ENCODE data around the gene ELOVL3.

ELOVL3 gene

DNA sequence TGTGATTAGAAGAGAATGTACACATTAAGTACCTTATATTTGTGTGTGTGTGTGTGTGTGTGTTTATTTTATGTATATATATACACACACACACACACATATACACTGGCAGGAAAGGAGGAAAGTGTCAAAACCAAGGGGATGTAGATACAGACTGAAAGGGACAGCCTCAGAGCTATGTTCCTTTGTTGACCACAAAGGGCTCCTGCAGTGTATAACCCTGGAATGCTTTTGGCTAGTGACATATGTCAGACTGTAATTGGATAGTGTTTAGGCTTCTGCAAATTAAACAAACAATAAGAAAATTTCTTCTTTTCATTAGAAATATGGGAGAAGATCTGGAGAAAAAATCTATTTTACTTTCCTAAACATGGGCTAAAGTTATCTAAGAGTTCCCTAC lies 35.1 kb downstream of the ELOVL3 start:
- FAIRE-seq: no peak

- no peak for FAIRE-seq
Observed at GRCh38 chr10:102261842-102262241, 35.7 kb downstream of the ELOVL3 start.

GRCh38 chr10:102262744-102263370 lies 36.8 kb downstream of the ELOVL3 start:
- no peak for FAIRE-seq

- FAIRE-seq: no peak
Observed at GRCh38 chr10:102264371-102264770, 38.3 kb downstream of the ELOVL3 start.

- no peak for FAIRE-seq
Observed at GRCh38 chr10:102266670-102267069, 40.6 kb downstream of the ELOVL3 start.

DNA sequence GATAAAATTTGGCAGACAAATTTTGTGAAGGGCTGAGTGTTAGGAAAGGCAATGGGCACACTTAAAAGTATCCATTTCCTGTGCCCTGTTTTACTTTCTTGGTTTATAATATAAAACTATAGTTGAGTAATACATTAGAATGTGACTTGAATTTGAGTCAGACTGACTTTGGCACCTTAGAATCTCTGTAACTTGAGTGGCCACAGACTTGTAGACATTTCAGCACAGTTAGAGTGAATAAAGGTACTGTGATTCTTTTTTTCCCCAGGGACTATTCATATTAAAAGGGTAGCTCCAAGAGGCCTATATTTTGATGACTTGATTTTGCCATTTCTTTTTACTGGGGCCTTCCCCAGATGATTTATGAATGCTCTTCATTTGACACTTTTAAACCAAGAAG lies 41.6 kb downstream of the ELOVL3 start:
- FAIRE-seq: no peak

GRCh38 chr10:102268375-102268888 lies 42.3 kb downstream of the ELOVL3 start:
- FAIRE-seq: no peak

DNA sequence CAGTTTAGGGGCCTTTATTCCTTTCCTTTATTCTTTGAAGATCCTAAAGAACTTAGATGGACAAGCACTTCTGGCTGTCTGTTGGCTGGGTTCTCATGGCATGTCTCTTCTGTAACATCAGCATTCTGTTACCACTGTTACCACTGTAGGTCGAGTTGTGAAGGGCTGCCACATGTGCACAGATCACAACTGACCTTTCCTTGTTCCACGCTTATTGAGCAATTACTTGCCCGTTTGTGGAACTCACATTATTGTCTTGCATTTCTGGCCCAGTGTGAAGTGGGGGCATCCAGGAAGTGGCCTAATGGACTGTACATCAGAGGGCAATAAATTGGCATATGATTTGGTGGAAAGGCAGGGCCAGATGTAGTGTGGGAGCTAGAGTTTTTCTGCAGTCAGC lies 42.9 kb downstream of the ELOVL3 start:
- FAIRE-seq: no peak

DNA sequence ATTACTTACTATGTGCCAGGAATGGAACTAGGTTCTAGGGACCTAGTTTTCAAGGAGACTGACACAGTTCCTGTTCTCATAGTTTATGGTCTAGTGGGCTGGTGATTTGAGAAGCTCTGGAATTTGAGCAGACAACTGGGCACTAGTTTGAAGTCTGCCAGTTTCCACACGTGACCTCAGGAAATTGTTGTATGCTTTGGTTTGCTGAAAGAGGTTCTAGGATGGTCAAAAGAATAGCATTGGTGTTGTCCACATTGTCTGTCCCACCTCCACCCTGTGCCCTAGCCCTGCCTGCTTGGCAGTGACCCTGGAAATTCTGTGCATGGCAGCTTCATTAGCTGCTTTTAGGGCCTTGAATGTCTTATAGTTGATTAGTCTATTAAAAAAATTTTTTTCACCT lies 48.0 kb downstream of the ELOVL3 start:
- no peak for FAIRE-seq

GRCh38 chr10:102275343-102275742 lies 49.2 kb downstream of the ELOVL3 start:
- FAIRE-seq: no peak

- FAIRE-seq: no peak
Observed at GRCh38 chr10:102279104-102279503, 53.0 kb downstream of the ELOVL3 start.
